ENCODE results near the gene ADK.
"Not testable (repeated sequence)": the region's sequence is repeated elsewhere in the genome, so short reads cannot be mapped to it uniquely, and the experiment has no call there.

ADK gene

DNA sequence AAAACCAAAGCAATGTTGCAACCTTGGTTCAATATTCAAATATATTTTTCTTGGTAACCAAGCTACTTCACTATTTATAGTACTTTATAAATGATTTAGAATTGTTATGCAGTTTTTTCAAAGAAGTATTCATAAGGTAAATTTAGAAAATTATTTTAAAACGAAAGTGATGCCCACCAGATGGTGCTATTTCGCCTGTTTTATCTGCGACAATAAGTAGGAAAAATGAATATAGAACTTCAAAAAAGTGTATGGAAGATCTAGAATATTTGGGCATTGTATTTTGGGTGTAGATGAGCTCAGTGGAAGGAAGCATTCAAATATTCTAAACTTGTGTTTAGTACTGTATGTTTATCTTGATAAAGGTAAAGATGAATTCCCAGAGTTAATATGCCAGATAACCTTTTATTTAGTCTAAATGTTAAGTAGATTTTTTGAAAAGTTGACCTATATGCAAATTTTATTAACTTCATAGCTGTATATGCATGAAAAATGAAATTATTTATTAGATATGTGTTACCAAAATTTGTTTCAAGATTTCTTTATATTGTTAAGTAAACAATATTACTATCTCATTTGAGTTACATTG, 93.2 kb downstream of the ADK start:
- peak in 1 of 14 donors; percentile 4 for DNase-seq

DNA sequence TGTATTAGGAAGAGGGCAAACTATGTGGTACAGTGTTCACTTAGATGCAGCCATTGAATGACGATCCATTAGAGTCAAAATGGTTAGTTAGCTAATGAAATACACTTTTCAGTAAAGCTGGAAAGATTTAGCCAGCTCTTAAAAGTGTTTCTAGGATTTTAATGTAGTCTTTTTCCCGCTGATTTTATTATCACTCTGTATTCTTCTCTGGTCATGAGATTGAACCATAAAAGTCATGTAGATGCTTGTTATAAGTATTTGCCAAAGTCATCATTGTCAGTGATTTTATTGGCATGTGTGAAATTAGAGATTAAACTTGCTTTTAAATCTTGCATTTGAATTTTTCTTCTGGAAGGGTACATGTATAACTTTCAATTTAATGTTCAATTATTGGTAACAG, 93.8 kb downstream of the ADK start:
- no peak for DNase-seq

DNA sequence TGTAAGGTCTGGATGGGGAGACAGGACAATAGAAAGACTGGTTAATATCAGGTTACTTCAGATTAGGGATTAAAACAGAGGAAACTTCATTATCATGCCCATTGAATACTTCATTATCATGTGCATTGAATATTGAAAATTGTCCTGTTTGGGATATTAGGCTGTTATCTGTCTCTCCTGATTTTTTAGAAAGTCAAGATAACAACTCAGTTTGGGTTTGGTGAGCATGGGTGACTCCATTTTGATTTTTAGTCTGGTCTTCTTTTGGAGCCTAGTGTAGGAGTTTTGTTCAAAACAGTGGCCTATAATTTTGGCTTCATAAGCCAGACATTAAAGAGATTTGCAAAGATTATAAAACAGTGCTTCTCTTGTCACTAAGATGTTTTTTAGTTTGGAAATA, 95.5 kb downstream of the ADK start:
- no peak for DNase-seq

DNA sequence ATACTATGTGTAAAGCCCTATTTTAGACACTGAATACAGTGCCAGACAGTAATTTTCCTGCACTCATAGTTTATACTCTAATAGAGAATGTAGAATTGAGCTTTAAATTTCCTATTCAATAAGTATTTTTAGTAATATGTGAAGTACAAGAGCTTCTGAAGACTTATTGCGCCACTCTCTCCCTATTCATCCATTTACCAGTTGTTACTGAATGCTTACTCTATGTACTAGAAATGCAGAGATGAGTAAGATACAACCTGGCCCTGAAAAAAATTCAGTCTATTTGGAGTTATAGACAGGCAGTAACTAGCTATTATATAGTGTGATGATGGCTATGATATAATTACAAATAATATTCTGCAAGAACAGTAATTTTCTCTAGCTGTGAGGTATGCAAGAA, 98.8 kb downstream of the ADK start:
- no peak for DNase-seq

DNA sequence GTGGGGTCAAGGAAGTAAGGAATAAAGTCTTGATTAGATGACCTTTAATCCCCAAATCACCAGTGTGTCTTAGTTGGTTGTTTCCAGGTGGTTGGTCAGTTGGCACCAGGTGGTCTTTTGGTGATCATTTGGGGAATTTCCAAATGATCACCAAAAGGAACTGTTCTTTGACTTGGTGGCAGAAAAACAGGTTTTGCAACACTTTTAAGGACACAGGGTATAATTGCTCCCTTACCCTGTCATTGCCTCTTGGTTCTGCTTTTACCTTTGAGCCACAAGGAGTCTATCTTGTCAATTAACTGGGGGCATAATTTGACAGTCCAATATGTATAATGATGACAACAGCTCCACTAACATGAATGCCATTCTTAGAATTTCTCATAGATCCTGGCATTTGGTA, 104.2 kb downstream of the ADK start:
- DNase-seq = no peak

DNA sequence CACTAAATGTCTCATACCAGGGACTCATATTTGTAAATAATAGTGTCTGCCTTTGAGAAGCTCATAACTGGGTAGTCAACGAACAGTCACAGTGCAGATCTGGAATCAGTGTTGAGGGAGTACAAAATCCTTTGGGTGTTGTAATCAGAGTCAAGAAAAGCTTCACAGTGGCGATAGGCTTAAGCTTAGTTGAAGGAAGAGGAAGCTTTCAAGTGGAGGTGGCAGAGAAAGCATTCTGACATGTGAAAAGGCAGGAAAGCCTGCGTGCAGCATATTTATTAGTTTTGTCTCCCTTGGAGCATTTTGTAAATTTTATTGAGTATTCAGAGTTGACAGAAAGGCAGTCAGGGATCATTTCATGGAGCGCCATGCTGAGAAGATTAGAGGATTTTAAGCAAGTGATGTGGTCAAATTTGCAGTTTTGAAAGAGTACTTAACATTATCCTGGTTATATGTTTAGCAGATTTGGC, 104.9 kb downstream of the ADK start:
- no peak for DNase-seq

DNA sequence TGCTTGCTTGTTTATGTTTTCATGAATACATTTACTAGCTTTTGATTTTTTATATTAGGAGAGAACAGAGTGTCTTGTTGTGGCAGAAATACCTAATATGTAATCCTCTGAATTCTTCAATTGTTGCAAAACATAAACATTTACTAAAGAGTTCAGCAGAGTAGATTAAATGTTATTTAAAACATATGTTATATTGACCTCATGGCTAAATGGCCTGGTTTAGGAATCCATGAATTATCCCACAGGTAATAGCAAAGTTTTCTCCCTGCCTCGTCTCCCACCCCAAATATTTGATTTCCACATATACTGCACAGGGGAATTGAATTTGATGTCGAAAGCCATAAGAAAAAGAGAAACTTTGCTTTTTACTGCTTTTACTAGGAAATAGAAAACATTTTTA, 111.8 kb downstream of the ADK start:
- no peak for DNase-seq

DNA sequence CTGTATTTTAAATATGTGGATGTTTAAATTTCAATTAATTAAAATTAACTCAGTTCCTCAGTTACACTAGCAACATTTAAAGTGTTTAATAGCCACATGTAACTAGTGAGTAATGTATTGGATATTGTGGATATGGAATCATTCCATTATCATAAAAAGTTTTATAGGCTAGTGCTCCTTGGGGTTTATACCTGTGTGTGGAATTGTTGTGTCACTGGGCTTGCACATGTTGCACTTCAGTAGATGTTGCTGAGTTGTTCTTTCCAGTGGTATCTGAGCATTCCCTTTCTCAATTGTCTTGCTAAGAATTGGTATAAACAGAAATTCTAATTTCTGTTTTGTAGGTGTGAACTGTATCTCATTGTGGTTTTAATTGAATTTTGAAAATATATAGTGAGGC, 113.0 kb downstream of the ADK start:
- DNase-seq = no peak

DNA sequence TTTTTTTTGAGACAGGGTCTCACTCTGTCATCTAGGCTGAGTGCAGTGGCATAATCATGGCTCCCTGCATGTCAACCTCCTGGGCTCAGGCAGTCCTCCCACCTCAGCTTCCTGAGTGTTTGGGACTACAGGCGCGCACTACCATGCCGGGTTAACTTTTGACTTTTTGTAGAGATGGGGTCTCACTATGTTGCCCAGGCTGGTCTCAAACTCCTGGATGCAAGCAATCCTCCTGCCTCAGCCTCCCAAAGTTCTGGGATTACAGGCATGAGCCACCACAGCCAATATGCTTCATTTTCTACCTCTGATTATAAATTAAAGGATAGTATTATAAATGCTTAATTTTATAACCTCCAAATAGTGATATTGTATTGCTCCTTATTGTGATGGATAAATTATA, 121.3 kb downstream of the ADK start:
- DNase-seq = no peak

DNA sequence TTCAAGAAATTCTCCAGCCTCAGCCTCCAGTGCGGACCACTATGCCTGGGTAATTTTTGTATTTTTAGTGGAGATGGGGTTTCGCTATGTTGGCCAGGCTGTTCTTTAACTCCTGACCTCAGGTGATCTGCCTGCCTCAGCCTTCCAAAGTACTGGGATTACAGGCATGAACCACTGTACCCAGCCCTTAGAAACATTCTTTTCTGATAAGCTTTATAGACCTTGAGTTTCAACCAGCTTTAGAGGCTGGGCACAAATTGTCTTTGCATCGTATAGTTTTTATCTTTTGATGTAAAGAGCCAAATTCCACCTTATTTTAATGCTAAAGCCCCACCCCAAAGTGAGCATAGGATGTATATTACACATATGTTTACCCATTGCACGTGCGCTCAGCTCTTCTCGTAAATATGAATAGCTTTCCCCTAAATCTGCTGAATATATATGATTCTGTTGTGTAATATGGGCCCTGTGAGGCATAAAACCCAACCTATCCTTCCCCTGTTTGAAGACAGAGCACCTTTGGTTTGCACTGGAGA, 124.8 kb downstream of the ADK start:
- no peak for DNase-seq

DNA sequence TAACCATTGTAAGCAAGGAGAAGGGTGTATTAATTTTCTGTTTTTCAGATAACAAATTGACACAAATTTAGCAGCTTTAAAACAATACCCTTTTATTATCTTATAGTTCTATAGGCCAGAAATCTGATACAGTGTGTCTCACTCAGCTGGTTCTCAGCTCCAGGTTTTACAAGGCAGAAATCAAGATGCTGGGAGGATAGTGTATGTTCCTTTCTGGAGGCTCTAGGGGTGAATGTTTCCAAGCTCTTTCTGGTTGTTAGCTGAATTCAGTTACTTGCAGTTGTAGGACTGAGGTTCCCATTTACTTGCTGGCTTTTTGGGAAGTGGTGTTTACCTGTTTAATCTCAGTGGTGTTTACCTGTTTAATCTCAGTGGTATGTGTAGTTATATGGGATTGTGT, 125.4 kb downstream of the ADK start:
- DNase-seq = no peak

DNA sequence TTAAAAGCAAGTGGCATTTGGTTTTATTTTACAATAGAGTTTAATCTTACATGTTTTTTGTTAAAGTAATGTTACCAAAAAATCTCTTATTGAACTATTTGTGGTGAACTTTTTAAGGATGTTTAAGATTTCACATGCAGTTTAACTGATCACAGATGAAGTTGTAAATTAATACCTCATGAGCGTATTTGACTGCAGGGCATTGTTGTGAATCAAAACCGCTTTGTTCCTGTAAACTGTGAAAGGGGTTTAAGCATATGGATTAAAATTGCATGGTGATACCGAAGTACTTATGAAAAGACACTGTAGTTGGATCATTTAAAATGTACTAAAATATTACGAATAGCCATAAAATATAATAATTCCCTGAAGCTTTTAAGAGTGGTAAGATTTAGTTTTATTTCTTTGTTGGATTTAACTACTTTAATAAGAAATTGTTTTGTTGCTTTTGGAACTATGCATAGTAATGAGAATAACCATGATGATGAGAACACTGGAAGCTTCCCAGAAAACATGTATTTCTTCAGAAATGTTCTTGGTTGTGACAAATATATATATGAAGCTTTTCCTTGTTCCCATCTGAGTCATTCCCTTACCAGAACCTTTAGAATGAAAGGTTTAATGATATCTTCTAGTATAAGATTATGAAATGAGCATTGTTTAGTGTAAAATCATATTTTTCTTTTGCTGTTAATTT, 131.3 kb downstream of the ADK start:
- no peak for DNase-seq

DNA sequence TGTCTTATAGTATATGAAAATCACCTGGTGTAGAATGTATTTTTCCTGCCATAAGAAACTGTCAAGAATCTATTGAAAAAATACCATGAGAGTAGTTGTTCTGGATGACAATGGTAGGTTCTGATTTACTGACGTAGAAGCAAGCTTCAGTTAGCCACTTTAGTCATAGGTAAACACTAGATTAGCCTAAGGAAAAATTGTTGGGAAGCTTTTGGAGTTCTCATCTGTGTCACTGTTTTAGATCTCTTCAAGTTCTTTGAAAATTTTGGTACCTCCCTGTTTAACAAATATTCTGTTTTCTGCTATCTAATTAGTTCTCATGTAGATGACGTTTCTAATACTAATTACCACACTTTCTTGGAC, 131.8 kb downstream of the ADK start:
- no peak for DNase-seq

DNA sequence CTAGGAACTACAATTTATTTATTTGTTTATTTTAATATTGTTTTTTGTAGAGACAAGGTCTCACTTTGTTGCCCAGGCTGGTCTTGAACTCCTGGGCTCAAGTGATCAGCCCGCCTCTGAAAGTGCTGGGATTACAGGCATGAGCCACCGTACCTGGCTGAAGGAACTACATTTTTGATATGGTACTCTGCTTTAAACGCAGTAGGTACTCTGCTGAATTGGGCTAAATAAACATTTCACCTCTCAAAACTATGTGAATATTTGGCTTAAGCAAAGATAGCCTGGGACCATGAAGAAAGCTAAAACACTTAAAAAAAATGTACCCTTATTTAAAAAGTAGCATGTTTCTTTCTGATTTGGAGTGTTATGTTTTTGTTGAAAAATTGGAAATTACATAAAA, 138.2 kb downstream of the ADK start:
- no peak for DNase-seq

DNA sequence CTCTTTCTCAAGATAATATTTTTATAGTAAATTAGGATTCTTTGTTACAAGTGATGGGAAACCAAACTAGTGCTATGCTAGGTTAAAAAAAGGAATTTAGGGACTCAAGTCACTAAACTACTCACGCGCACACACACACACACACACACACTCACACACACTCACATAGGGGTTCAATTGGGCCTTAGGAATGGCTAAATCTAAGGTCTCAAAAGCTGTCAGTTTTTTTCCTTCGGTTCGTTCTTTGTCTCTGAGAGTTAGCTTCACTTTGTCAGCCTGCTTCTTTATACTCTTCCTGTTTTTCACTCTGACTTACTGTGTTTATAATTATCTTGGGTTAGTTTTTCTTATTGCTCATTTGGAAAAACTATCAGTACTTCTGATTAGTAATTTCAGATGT, 138.9 kb downstream of the ADK start:
- DNase-seq = no peak

DNA sequence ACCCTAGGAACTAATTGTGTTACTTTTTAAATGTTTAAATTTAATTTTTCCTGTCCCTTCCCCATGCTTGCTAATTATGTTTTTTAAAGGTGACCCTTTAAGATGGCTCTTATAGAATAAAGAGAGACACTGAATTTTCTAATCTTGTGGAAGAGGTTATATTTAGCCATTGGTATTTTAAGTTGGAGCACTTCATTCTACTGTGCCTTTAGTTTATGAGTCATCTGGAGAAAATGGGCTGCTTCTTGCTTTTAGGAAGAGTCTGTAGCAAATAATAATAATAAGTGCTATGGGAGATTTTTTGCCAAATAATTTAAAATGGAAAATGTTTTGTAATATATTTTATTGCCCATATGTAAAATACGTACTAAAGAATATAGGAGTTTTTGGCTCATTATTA, 139.7 kb downstream of the ADK start:
- DNase-seq = no peak

DNA sequence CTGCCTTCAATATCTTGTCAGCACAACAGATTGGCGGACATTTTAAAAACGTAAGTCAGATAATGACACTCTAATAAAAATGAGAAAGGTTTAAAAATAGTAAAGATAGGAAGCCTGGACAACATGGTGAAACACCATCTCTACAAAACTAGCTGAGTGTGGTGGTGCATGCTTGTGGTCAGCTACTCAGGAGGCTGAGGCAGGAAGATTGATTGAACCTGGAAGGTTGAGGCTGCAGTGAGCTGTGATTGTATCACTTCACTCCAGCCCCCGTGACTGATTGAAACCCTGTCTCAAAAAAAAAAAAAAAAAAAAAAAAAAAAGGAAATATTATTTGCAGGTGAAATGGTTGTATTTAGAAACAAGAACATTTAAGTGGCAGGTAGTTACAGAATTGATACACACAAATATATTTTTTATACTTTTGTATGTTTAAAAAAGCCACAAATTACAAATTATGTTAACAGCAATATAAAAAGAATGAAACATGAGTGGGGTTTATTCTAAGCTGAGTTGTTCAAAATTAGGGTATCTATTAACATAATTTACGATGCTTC, 141.9 kb downstream of the ADK start:
- no peak for DNase-seq

DNA sequence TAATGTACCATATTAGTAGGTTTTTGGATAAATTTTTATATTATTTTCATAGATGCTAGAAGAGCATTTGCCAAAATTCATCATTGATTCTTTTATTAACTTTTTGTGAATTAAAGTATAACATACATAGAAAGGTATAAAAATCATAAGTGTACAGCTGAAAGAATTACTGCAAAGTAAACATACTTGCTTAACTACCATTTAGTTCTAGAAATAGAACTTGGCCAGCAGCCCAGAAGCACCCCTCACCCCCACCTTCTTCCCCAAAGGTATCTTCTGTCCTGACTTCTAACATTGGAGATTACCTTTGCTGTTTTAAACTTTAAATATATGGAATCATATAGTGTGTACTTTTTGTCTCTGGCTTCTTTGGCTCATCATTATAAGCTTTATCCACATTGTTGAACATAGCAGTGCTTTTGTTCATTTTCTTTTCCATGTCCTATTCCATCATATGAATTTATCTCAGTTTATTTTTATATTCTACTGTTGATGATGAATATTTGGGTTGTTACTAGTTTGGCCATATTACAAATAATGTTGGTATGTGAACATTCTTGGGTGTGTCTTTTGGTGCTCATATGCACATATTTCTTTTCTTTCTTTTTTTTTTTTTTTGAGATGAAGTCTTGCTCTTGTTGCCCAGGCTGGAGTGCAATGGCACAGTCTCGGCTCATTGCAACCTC, 142.8 kb downstream of the ADK start:
- DNase-seq = no peak

DNA sequence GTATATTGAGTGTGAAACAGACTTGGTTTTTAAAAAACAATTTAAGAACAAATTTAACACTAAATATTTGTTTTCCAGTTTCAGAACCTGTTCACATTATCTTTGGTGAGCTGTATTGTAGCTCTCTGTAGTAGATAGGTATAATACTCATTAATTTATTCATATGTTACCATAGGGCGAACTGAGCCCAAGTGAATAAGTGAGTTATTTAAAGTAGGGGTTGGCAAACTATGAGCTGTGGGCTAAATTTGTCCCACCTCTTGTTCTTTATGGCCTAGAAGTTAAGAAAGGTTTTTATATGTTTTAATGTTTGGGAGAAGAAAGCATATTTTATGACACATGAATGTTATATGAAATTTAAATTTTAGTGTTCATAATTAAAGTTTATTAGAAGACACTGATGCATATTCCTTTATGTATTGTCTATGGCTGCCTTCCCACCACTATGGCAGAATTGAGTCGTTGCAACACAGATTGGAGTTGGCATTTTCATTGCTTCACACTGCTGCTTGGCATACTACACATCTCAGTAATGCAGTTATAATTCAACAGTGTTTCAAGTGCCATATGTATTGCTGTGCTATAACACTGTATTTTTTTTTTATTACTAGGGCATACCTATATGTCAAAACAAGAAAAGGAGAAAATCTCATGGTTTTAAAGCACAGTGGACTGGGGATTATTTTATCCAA, 146.5 kb downstream of the ADK start:
- no peak for DNase-seq

DNA sequence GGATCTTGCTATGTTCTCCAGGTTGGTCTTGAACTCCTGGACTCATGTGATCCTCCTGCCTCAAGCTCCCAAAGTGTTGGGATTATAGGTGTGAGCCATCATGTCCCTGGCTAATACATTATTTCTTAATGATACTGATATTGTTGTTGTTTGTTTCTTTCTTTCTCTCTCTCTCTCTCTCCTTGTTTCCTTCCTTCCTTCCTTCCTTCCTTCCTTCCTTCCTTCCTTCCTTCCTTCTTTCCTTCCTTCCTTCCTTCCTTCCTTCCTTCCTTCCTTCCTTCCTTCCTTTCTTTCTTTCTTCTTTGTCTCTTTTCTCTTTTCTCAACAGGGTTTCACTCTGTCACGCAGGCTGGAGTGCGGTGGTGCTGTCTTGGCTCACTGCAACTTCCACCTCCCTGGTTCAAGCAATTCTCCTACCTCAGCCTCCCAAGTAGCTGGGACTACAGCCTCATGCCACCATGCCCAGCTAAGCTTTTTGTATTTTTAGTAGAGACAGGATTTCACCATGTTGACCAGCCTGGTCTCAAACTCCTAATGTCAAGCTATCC, 149.1 kb downstream of the ADK start:
- DNase-seq = not testable (repeated sequence)

DNA sequence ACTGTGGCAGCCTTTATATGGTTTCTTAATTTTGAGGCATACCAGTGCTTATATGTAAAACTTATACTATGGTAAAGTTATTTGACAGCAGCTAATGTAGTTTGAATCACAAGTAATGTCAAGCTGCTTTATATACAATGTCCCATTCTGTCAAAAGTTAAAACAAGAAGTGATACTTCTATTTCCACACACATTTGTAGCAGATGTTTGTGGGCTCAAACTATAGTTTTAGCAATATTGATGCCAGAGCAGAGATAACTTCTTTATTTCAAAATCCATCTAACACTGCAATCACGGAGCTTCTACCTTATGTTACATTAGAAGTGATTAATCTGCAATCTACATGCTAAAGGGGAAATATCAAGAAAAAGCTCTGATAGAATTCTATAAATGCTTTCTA, 149.6 kb downstream of the ADK start:
- no peak for DNase-seq

DNA sequence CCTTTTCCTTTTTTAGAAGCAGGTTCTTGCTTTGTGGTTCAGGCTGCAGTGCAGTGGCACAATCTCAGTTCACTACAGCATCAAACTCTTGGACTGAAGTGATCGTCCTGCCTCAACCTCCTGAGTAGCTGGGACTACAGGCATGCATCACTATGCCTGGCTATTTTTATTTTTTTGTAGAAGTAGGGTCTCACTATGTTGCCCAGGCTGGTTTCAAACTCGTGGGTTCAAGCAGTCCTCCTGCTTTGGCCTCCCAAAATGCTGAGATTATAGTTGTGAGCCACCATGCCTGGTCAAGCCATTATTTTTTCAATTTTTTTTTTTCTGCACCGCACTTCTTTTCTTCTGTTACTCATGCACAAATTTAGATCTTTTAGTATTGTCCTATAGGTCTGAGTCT, 154.7 kb downstream of the ADK start:
- no peak for DNase-seq

All from C1 segment of cervical spinal cord (tissue), 14 donors.